HG03103 (cell line): ENCODE measurements around the gene WSCD1.

Experiments
- ATAC-seq: cut with Tn5 transposase; IDR thresholded peaks from one replicate; pipeline ENCODE4 v1.9.1; 2021; ENCODE audit warnings: low read depth; ENCODE audit not compliant: unreplicated experiment

Gene WSCD1

GRCh38 chr17:6057562-6057961, 12.6 kb upstream of the WSCD1 start:
- no peak for ATAC-seq

- ATAC-seq: no peak
Measured at GRCh38 chr17:6059406-6059805, 10.8 kb upstream of the WSCD1 start.

GRCh38 chr17:6061290-6061689, 8.9 kb upstream of the WSCD1 start:
- no peak for ATAC-seq

- no peak for ATAC-seq
Measured at GRCh38 chr17:6064868-6065267, 5.3 kb upstream of the WSCD1 start.

GRCh38 chr17:6065351-6065750, 4.8 kb upstream of the WSCD1 start:
- ATAC-seq: no peak

GRCh38 chr17:6066183-6066948, 3.8 kb upstream of the WSCD1 start:
- ATAC-seq: no peak

- ATAC-seq: no peak
Measured at GRCh38 chr17:6067060-6067459, 3.1 kb upstream of the WSCD1 start.

GRCh38 chr17:6070430-6070912, 292 bp downstream of the WSCD1 start:
- ATAC-seq: no peak

- no peak for ATAC-seq
Measured at GRCh38 chr17:6070913-6071511, 833 bp downstream of the WSCD1 start.

GRCh38 chr17:6071528-6072065, 1.4 kb downstream of the WSCD1 start:
- ATAC-seq: no peak

- no peak for ATAC-seq
Measured at GRCh38 chr17:6072157-6072556, 2.0 kb downstream of the WSCD1 start.

- no peak for ATAC-seq
Measured at GRCh38 chr17:6072611-6073010, 2.4 kb downstream of the WSCD1 start.

GRCh38 chr17:6073620-6074019, 3.4 kb downstream of the WSCD1 start:
- no peak for ATAC-seq

GRCh38 chr17:6075050-6075449, 4.9 kb downstream of the WSCD1 start:
- ATAC-seq: no peak

- ATAC-seq: no peak
Measured at GRCh38 chr17:6075845-6076244, 5.7 kb downstream of the WSCD1 start.

GRCh38 chr17:6077752-6078151, 7.6 kb downstream of the WSCD1 start:
- ATAC-seq: no peak

- no peak for ATAC-seq
Measured at GRCh38 chr17:6078458-6078871, 8.3 kb downstream of the WSCD1 start.

GRCh38 chr17:6079155-6079888, 9.1 kb downstream of the WSCD1 start:
- ATAC-seq: no peak

- no peak for ATAC-seq
Measured at GRCh38 chr17:6079960-6080359, 9.8 kb downstream of the WSCD1 start.

- no peak for ATAC-seq
Measured at GRCh38 chr17:6080711-6081430, 10.7 kb downstream of the WSCD1 start.

- ATAC-seq: no peak
Measured at GRCh38 chr17:6082335-6082734, 12.2 kb downstream of the WSCD1 start.
